Uterus (tissue), 4 donors: Measurements from ENCODE around the gene PTCD1. TPM values are rescaled to one million over a fixed set of nuclear protein-coding genes. Genes with fewer than 3 reads are reported as not detected.
"Not testable (repeated sequence)": the region's sequence is repeated elsewhere in the genome, so short reads cannot be mapped to it uniquely, and the experiment has no call there.

ENCODE experiments used
- DNase-seq, 2 donors: peaks; one replicate each; pipeline ENCODE4 v3.0.0-alpha.2; 2019 to 2020
- H3K27ac ChIP-seq, 2 donors: fragments of 200-600 bp; sonication (generic); 1 replicate in 1 of 2; 2 replicates in 1 of 2; pipeline ENCODE4 v1.5.1; 2016 to 2018
- H3K27me3 ChIP-seq, 2 donors: fragments of 200-600 bp; sonication (generic); one replicate each; pipeline ENCODE4 v1.5.1; 2018 to 2019; ENCODE audit warnings: control low read depth in 1 of 2
- H3K36me3 ChIP-seq, 2 donors: fragments of 200-600 bp; sonication (generic); one replicate each; pipeline ENCODE4 v1.5.1; 2019; ENCODE audit warnings: control low read depth in 1 of 2
- H3K4me1 ChIP-seq, 2 donors: fragments of 200-600 bp; sonication (generic); one replicate each; pipeline ENCODE4 v1.5.1; 2018 to 2019; ENCODE audit warnings: control low read depth in 1 of 2
- H3K4me3 ChIP-seq, 2 donors: fragments of 200-600 bp; sonication (generic); 1 replicate in 1 of 2; 2 replicates in 1 of 2; pipeline ENCODE4 v1.5.1; 2018 to 2019; ENCODE audit warnings: mild to moderate bottlenecking in 1 of 2
- H3K9me3 ChIP-seq, 2 donors: fragments of 200-600 bp; sonication (generic); one replicate each; pipeline ENCODE4 v1.5.1; 2019; ENCODE audit warnings: control low read depth in 1 of 2
- POLR2A ChIP-seq, 2 donors: fragments of 450-650 bp; IDR thresholded peaks; one replicate each; pipeline ENCODE4 v1.6.1; 2016; ENCODE audit warnings: antibody characterized with exemption in 2 of 2, mild to moderate bottlenecking in 1 of 2, moderate library complexity in 1 of 2
- intact Hi-C: fragments of 100-400 bp; cut with DNase I; formaldehyde crosslinking; loops from one replicate; pipeline ENCODE4 v1.15.1; 2023; ENCODE audit warnings: low total_unique reads
- total RNA-seq, 4 donors: library from RNA; depleted of rRNA in 3 of 4; stranded (reverse); fragments of >200 nt in 3 of 4; gene quantifications; one replicate each; pipeline versions ENCODE4 v1.1.0 to v1.2.4, GENCODE V29; 2014 to 2023
- TF ChIP-seq, protein P1 (sequence below), 4 experiments: fragments of 200-600 bp in 2 of 4; fragments of 450-650 bp in 2 of 4; sonication (generic) in 2 of 4; IDR thresholded peaks; one replicate each; pipeline ENCODE4 v1.5.1; 2016 to 2019; ENCODE audit warnings: antibody characterized with exemption in 4 of 4, mild to moderate bottlenecking in 2 of 4, moderate library complexity in 1 of 4
- donor health status: DM: yes; HTN: yes; CAD: no.

PTCD1 gene
- total RNA-seq, 4 donors from 2014 or later, result 1.2 to 17.4 (median 7.5) TPM

DNA sequence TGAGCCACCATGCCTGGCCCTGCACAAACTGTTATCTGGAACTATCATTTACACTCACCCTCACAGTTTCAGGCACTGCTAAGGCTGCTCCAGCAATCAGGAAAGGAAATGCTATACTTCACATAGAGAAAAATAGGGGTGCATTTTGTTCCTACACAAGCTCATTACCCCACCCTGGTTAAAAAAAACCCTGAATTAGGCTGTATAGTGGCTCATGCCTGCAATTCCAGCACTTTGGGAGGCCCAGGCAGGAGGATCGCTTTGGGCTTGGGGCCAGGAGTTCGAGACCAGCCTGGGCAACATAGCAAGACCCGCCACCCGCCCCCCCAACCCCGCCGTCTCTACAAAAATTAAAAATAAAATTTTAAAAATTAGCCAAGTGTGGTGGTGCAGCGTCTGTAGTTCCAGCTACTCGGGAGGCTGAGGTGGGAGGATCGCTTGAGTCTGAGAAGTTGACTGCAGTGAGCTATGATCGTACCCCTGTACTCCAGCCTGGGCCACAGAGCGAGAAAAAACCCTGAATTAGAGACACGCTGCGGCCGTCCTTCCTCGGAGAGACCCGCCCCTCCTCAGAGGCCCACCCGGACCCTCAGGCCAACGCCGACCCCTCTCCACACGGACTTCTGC lies 539 bp downstream of the PTCD1 start:
- Histone ChIP-seq H3K4me3 (peak overlapping the region; percentile 73 to 87), H3K4me1 (peaks cover 6% of the 10 kb centered on the region in 2 donors), H3K36me3 (no peaks in the 10 kb centered on the region), H3K27me3 (no peaks in the 10 kb centered on the region), H3K27ac (peak overlapping the region; percentile 88 to 91), H3K9me3 (no peaks in the 10 kb centered on the region)
- TF ChIP-seq POLR2A (IDR thresholded peaks at IDR 0.05), result no peak
- TF ChIP-seq, protein P1, sequence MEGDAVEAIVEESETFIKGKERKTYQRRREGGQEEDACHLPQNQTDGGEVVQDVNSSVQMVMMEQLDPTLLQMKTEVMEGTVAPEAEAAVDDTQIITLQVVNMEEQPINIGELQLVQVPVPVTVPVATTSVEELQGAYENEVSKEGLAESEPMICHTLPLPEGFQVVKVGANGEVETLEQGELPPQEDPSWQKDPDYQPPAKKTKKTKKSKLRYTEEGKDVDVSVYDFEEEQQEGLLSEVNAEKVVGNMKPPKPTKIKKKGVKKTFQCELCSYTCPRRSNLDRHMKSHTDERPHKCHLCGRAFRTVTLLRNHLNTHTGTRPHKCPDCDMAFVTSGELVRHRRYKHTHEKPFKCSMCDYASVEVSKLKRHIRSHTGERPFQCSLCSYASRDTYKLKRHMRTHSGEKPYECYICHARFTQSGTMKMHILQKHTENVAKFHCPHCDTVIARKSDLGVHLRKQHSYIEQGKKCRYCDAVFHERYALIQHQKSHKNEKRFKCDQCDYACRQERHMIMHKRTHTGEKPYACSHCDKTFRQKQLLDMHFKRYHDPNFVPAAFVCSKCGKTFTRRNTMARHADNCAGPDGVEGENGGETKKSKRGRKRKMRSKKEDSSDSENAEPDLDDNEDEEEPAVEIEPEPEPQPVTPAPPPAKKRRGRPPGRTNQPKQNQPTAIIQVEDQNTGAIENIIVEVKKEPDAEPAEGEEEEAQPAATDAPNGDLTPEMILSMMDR (IDR thresholded peaks at IDR 0.05), result no peak
- intact Hi-C loops, result no loop called here
- no peak for DNase-seq

DNA sequence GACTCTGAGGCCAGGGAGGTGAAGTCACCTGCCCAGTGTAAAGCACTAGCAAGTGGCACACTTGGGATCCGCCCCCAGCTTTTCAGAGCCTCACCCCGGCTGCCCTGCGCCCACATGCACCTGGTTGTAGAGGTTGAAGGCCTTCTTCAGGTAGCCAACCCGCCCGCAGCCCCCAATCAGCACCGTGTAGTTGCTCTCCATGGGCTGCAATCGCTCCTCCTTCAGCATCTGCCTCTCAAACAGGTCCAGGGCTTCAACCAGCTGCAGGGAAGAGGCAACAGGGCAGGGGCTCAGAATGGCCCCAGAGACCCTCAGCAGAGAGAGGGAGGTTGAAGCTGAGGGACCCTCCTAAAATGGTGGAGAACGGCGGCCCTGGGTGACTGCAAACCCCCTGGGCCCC lies 5.4 kb downstream of the PTCD1 start:
- no peaks in the 10 kb centered on the region for H3K27me3 ChIP-seq
- no peak for DNase-seq
- H3K4me3 ChIP-seq, result no peak overlapping the region
- H3K27ac ChIP-seq, result no peak overlapping the region
- no peaks in the 10 kb centered on the region for H3K9me3 ChIP-seq
- no peaks in the 10 kb centered on the region for H3K4me1 ChIP-seq
- intact Hi-C loops, result no loop called here
- no peak for TF ChIP-seq POLR2A (IDR thresholded peaks at IDR 0.05)
- TF ChIP-seq, protein P1 (IDR thresholded peaks at IDR 0.05), result no peak
- no peaks in the 10 kb centered on the region for H3K36me3 ChIP-seq

DNA sequence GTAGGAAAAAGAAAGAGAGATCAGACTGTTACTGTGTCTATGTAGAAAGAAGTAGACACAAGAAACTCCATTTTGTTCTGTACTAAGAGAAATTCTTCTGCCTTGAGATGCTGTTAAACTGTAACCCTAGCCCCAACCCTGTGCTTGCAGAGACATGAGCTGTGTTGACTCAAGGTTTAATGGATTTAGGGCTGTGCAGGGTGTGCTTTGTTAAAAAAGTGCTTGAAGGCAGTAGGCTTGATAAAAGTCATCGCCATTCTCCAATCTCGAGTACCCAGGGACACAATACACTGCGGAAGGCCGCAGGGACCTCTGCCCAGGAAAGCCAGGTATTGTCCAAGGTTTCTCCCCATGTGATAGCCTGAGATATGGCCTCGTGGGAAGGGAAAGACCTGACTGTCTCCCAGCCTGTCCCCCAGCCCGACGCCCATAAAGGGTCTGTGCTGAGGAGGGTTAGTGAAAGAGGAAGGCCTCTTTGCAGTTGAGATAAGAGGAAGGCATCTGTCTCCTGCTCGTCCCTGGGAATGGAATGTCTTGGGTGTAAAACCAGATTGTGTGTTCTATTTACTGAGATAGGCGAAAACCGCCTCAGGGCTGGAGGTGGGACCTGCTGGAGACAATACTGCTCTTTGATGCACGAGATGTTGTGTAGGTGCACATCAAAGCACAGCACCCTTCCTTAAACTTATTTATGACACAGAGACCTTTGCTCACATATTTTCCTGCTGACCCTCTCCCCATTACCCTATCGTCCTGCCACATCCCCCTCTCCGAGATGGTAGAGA lies 6.7 kb downstream of the PTCD1 start:
- H3K27ac ChIP-seq, H3K9me3 ChIP-seq, DNase-seq, H3K36me3 ChIP-seq, intact Hi-C loops, H3K27me3 ChIP-seq, H3K4me1 ChIP-seq, H3K4me3 ChIP-seq: not testable (repeated sequence)

DNA sequence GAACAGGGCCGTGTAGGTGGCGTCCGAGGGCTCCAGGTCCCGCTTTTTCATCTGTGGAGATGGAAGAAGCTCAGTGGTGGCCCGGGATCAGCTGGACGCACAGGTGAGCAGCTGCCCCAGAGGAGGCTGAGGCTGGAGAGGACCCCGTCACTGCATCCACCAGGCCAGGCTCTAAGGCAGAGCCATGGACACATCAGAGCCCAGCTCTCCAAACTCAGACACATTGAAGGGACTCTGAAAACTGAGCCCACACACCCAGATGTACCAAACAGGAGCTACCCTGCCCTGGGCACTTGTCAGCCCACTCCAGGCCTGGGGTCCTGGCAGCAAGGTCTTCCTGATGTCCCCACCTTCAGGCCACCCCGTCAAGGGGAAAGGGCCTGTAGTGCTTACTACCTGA lies 8.8 kb downstream of the PTCD1 start:
- Histone ChIP-seq H3K9me3 (no peaks in the 10 kb centered on the region), H3K27me3 (no peaks in the 10 kb centered on the region), H3K4me3 (no peak overlapping the region), H3K36me3 (no peaks in the 10 kb centered on the region), H3K4me1 (no peaks in the 10 kb centered on the region), H3K27ac (no peak overlapping the region)
- DNase-seq, result no peak
- intact Hi-C loops, result no loop called here
- no peak for TF ChIP-seq POLR2A (IDR thresholded peaks at IDR 0.05)
- TF ChIP-seq, protein P1 (IDR thresholded peaks at IDR 0.05), result no peak

DNA sequence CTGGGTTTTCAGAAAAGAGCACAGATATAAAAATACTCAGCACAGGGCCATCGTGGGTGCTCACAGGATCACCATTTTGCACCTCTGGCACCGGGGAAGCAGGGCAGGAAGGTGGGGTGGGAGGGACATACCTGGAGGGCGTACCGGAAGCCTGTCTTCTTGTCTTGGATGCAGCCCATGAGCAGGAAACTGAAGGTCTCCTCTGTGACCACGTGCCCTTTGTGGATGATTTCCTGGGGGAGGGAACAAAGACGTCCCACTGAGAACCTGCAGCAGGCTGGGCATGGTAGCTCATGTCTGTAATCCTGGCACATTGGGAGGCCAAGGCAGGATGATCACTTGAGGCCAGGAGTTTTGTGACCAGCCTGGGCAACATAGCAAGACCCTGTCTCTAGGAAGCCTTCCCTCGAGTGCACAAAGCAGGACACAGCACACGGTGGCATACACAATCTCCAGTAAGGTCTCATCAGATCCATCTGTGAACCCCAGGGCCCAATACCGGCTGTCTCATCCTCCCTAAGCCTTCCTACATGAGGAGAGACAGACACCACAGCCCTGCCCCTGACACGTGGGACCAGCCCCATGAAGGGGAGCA lies 9.5 kb downstream of the PTCD1 start:
- no peak overlapping the region for H3K4me3 ChIP-seq
- no peaks in the 10 kb centered on the region for H3K9me3 ChIP-seq
- no peak overlapping the region for H3K27ac ChIP-seq
- TF ChIP-seq POLR2A (IDR thresholded peaks at IDR 0.05), result no peak
- TF ChIP-seq, protein P1 (IDR thresholded peaks at IDR 0.05), result no peak
- H3K27me3 ChIP-seq, result no peaks in the 10 kb centered on the region
- no peak for DNase-seq
- H3K36me3 ChIP-seq, result no peaks in the 10 kb centered on the region
- intact Hi-C loops, result no loop called here
- H3K4me1 ChIP-seq, result no peaks in the 10 kb centered on the region
